ENCODE results near the gene S100A13.

S100A13 gene

DNA sequence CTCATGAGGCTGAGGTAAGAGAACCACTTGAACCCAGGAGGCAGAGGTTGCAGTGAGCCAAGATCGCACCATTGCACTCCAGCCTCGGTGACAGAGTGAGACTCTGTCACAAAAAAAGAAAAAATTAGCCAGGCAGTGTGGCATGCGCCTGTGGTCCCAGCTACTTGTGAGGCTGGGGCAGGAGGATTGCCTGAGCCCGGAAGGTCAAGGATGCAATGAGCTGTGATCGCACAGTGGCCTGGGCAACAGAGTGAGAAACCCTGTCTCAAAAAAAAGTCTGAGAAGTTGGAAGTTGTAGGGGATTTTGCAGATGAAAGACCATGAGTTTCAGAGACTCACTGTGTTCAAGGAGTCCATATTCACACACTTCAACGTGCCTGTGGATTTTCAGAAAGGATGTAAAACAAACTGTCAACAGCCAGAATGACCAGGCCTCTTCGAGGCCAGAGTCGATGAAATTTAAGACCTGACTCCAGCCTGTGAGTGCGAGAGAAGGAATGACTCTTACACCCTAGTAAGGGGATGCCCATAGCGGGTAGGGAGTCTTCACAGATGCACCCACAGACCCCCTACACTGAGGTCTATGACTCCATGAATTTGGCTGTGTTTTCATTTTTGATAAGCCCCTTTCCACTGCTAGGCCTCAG is 2.2 kb downstream of the S100A13 start:
- DNase-seq = no peak

DNA sequence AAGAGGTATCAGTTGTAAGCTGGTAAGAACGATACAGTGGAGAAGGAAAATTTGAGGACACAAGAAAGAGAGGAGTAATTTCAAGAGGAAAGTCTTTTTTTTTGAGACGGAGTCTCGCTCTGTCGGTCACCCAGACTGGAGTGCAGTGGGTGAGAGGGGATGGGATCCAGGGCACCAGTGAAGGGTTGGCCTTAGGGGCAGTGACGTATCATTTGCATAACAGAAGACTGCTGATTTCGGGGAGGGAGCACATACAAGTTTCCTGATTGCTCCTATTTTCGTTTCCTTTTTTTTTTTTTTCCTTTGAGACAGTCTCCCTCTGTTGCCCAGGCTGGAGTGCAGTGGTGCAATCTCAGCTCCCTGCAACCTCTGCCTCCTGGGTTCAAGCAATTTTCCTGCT is 4.2 kb downstream of the S100A13 start:
- no peak for DNase-seq

DNA sequence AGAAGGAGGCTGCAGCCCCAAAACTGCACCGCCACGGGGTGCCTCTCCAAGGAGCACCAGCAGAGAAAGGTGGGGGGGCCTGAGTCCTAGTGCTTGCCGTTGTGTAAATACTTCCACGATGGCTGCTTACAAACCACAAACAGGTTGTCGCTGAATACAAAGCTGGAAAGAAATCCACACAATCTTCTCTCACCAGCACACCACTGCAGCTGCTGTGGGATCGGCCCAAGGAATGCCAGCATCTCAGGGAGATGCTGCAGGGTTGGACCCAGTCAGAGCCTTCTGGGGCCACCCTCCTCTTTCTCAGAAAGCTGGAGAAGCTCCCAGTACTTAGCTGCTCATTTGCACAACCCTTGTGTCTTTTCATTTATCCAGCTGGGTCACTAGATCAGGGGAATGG is 8.1 kb downstream of the S100A13 start:
- no peak for DNase-seq

DNA sequence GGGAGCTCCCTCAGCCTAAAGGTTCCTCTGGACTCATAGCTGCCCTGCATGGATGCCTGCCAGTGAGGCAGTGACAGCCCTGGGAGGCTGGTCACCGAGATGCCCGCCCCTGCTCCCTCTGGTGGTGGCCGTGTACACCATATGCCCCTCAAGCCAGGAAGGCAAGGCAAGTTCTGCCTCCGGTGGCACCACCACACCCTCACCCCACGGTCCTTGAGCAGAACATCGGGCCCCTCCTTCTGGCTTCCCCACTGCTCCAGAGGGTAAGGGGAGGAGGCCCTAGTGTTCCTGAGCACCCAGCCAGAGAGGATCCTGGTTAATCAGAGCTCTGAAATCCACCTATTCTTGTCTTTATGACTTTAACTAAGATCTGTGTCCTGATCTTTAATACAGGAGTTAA is 9.6 kb downstream of the S100A13 start:
- no peak for DNase-seq

DNA sequence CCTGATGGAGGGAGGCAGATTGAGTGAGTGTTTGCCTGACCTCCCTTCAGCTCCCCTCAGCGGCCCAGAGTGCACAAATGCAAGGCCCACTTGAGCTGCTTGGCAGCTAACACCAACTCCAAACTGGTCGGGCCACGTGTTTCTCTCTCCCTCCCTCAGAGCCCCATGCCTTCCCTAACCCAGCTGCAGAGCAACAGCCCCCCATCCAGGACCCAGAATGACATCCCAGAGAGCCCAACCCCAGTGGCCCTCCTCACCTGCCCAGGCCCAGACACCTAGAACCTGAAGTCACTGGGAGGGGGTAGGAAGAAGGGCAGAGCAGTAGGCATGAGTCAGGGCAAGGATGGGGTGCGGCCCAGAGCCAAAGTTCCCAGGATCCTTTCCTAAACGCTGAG is 10.4 kb downstream of the S100A13 start:
- no peak for DNase-seq

DNA sequence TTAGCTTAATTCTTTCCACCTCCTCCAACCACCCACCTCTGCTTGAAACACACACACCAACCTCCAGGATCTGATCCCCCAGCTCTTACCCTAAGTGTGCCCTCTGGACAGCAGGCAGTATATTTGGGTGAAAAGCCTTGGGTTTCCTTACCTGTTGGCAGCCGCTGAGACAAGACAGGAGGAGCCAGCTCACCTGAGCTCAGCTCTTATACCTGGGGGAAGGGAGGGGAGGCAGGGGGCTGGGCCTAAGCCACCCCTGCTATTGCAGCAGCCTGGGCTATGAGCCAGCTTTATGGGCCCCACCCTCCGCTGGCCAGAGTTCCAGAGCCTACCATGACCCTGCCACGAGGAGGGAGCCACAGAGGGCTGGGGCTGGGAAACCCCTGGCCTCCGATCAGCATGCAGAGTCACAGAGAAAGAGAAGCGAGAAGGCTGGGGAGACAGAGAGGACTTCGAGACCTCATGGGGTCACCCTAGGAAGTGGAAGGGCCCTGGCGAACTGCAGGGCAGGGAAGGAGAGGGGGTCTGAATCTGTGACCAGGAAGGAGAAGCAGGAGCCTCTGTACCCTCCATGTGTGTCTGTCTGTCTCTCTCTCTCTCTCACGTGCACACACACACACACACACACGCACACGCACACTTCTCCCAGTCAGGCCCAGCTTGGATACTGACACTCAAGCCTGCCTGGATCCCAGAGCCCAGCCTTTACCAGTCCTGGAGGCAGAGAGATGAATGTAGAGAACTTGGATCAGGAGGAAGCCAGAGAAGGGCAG is 11.0 kb downstream of the S100A13 start, which contains the start of gene S100A14:
S100A14 (minus strand) TSS at position 182 of the 773 bp plus-strand sequence. CDS start 467 bp downstream, outside the sequence.
- no peak for DNase-seq

DNA sequence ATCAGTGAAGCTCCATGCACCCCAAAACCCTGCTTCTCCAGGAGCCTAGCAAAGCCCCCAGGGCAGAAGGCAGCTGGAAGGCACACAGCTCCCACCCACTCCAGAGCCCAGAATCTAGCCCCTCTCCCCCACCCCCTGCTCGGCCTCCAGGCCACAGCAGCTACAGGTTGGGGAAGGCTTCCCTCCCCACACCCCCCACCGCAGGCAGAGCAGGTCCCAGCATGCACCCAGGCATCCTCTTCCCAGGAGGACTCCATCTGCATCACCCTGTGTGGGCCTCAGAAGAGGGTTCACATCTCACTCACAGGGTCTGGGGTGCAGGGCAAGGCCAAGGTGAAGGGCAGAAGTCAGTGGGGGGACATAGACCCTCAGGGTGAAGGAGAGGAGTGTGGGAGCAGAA is 11.9 kb downstream of the S100A13 start:
- no peak for DNase-seq

DNA sequence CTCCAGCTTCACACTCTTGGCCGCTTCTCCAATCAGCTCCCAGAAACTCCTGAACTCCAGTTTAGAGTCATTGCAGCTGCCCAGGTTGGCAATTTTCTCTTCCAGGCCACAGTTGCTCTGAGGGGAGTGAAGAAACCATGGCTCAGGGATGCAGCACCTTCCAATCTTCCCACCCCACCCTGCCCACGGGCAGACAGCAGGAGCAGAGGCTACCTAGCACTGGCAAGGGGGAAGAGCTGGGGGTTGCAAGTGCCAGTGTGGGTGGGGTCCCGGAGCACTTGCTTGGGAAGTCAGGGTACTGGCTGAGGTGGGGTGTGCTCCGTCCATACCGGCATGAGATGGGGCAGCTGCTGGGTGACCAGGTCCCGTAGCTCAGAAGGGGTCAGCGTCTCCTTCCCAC is 12.4 kb downstream of the S100A13 start:
- no peak for DNase-seq

DNA sequence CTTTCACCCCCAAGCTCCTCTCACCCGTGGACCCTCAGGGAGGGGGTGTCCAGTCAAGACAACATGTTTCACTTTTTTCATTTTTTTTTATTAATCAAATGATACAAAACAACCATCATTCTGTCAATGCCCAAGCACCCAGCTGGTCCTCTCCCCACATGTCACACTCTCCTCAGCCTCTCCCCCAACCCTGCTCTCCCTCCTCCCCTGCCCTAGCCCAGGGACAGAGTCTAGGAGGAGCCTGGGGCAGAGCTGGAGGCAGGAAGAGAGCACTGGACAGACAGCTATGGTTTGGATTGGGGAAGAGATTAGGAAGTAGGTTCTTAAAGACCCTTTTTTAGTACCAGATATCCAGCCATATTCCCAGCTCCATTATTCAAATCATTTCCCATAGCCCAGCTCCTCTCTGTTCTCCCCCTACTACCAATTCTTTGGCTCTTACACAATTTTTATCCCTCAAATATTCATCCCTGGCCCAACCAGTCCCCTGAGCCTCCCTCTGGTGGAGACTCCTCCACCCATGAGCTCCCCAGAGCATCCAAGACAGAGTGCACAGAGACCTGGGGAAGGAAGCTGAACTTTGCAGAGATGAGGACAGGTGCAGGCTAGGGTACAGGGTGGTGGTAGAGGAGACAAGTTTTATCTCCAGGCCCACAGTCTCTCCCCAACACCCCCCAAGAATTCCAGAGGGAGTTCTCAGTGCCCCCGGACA is 13.0 kb downstream of the S100A13 start:
- DNase-seq = no peak

DNA sequence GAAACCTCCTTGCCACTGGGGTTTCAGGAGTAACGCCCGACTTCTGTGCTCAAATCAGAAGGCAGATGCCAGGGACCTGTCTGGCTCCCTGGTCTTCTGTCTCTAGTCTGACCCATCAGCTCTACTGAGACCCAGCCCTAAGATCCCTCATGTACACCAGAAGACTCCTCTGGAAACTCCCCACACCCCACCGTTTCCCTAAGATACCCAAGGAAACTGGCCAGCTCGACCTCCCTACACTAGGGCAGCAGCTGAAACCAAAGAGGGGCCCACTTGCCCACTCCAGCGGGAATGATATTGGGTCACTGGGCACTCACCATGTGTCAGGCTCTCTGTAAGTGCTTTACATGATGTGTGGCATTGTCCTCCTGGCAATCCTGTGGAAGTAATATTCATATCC is 13.9 kb downstream of the S100A13 start:
- no peak for DNase-seq

DNA sequence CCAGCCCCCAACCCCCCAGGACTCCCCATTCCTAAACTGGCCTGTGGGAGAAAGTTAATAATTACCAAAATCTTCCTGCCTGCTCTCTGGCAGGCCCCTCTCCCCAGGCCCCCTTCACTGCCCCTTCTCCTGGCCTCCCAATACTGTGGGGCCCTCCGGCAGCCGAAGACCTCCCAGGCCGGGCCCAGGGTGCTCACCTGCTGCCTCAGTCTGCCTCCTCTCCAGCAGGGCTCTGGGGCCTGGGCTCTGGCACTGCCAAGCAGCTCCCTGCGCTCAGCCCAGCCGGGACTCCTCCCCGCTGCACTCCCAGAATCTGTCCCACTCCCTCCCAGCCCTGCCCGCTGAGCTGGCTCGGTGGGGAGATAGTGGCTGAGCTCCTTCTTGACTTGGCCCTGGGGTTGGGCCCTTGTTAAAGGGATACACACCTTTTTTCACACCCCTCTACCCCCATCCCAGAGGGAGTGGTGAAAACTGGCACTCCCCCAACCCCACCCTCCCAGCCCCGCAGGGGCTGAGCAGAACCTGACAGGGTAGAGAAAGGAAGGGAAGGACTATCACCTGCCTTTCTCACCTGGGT is 14.5 kb downstream of the S100A13 start, which contains the start of gene S100A16:
S100A16 (minus strand) TSS at position 383 of the 577 bp plus-strand sequence. CDS start 4,986 bp downstream, outside the sequence.
- no peak for DNase-seq

DNA sequence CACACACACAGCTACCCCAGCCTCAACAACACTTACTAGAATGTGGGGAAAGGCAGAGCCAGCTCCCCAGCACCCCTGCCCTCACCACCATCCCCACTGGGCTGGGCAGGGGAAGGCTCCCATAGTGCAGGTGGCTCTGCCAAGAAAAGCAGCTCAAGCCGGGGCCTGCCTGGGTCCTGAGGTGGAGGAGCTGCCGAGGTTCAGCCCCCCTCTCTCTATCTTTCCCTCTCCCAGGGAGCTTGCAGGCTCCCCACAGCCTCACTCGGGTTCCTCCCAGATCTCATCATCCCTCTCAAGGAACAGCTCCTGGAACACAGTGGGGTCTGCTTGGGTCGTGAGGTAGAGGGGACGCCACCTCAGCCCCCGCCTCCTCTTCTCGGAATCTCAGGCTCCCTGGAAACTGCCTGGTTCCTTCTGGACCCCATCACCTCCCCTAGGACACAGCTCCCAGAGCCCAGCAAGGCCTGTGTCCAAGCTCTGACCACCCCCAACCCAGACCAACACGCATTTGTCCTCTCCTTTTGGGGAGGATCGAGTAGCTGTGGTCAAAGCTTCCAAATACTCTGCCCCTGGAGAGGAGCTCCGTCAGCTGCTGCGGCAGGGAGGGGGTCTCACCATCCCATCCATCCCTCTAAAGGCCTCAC is 15.1 kb downstream of the S100A13 start:
- DNase-seq = no peak

DNA sequence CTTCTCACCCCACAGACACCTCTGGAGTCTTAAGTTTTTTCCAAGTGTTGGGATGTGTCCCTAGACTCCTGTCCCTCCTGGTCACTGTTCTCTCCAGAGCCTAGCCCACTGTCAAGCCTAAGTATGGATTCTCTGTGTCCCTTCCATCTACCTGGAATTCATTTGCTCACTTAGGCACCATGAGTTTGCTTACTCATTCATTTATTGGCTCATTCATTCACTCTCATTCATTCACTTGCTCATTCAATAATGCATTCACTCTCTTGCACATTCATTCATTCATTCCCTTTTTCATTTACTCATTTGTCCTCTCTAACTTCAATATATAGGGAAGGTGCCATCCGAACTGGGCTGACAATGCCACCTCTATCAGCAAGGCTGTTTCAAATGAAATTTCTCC is 15.9 kb downstream of the S100A13 start:
- DNase-seq = no peak

DNA sequence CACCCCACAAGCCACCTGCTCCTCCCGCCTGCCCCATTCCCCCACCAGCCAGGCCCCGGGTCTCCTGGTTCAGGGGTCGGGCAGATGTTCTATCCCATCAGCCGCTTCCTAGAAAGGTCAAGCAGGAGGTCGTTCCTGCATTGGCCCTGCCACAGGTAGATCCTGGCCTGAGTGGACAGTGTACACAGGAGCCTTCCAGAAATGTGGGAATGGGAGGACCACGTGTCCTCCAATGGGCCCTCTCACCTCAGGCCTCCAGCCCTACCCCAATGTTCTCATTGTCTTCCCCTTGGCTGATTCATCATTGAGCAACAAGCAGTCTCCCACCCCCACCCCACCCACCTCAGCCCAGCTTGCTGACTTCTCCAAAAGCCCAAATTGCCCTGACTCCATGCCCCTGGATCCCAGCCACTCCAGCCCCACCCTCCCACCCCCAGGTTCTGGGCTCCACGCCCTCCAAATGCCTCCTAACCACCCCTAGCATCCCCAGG is 16.4 kb downstream of the S100A13 start:
- no peak for DNase-seq

DNA sequence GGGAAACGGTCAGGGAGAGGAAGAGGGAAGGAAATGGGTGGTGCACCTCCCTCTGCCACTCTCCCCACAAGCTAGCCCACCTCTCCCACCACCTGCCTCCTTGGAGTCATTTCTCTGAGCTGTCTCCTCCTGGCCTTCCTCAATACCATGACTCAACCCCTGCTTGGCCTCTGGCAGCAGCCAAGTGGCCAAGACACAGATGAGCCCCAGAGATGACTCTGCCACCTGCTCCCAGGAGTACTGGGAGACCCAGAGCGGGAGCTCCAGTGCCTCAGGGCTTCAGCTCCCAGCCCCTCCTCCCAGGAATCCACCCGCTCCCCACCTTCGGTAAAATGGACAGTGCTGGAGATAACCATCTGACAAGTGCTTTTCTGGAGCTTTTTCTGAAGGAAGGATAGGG is 17.0 kb downstream of the S100A13 start:
- no peak for DNase-seq

DNA sequence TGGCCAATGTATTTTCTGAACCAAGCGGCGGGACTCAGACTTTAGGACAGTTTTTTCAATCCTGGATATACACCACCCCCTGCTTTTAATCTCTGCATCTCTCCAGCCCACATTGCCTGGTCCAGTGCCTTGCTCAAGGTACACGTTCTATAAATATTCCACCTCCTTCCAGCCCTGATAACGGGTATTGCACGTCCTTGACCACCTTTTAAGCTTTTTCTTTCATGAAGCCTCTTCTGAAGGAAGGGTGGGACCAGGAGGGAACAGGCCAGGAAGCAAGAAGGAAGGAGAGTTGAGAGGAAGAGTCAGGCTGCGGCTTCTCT is 17.8 kb downstream of the S100A13 start:
- DNase-seq = no peak

DNA sequence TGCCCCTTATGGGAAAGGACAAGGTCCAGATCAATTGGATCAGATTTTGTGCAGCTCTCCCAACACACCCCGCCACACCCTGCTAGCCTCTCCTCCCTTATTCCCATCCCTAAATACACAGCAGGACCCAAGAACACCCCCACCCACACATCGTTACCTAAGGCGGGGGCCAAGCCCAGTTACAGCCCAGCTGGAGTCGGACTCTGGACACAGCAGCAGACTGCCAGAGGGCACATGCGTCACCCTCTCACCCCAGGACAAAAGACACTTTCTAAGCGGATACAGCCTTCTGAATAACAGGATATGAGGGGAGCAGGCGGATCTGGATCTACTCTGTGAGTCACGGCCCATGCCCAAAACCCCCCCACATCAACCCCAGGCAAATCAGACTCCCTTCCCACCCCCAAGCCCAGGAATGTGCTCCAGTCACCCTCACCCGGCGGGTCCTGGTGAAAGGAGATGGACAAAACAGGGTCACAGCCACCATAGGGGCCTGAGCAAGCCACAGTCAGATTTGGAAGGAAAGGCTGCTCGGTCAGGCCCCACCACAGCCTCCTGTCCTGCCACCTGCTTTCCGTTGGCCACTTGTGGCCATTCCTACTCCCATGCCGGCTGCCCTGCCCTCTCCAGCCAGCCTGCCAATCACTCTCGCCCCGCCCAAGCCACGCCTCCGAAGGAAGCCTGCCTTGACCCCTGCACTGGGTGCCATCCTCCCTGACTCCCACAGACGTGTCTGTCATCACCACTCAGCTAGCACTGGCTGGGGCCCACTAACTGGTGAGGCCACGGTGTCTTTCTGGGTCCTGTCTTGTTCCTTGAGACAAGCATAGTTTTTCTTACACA is 18.3 kb downstream of the S100A13 start:
- no peak for DNase-seq

DNA sequence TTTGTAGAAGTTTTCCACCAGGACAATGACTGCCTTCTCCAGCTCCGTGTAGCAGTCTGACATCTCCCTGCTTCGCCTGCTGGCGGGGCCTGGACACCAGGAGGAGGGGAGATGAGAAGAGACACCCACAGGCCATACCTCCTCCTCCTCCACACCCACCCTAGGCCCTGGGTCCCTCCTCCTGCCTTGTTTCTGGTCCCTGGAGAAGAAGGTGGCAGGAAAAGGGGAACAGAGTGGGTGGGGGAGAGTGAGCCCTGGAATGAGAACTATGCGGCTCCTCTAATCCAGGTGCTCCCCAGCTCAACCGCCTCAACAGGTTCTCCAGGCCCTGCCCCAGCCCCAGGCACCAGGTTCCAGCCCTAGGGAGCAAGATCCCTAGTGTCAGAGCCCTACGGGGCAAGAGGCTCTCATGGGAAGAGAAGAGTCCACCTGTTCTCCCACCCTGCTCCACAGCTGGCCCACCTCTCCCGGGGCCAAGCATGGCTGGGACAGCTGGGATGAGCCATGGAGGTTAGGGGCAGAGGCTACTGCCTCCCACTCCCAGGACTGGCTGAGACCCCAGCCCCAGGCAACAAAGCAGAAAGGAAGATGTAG is 19.1 kb downstream of the S100A13 start:
- no peak for DNase-seq

DNA sequence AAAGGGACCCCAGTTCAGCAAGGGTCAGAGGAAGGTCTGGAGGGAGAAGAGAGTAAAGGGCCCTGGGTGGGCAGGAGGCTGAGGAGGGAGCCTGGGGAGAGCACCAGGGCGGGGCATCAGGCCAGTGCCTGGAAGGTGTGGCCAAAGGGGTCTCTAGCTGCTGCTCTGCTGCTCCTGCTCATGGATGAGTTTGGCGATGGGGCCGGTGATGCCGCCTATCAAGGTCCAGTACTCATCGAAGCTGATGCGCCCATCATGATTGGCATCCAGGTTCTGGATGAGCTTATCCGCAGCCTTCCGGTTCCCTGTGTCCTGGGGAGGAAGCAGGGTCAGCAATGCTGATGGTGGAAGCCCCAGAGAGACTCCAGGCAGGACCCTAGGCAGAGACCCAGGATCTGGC is 19.9 kb downstream of the S100A13 start:
- no peak for DNase-seq

DNA sequence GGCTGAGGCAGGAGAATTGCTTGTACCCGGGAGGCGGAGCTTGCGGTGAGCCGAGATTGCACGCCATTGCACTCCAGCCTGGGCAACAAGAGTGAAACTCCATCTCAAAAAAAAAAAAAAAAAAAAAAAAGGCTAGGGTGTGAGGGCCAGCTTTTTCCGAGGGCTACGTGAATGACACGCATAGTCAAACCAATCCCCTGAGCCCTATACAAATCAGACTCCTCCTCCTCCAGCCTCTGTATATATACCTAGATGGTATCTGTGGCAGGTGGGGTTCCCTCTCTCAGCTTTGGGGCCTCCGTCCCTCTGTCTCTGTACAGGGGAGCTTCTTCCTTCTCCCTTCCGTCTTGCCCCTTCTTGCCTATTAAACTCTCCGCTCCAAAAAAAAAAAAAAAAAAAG is 21.1 kb downstream of the S100A13 start:
- no peak for DNase-seq

DNA sequence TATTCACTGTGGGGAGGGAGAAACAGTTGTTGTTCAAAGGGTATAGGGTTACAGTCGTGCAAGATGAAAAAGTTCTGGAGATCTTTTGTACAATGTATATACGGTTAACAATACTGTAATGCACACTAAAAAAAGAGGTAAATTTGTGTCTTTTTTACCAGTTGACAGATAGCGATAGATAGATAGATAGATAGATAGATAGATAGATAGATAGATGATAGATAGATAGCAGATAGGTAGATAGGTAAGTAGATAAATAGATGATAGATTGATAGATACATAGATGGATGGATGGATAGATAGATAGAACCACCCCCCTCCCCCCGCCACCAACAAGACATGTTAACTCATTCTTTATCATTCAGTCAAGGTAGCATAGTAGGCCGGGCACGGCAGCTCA is 24.6 kb downstream of the S100A13 start:
- DNase-seq = no peak

DNA sequence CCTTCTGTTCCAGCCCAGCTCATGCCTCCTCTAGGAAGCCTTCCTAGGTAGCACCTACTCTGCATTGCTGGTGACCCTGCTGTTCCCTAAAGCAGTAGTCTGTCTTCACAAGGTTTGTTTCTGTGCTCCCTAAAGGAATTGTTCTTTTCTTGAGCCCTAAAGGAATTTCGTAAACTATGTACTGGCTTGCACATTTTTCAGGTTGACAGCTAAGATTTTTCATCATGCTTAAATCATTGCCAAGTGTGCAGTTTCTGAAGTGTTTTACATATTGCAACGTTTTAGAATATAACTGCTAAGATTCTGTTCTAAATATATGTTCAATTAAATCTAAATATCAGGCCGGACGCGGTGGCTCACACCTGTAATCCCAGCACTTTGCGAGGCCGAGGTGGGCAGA is 27.5 kb downstream of the S100A13 start:
- DNase-seq = no peak
